Neural progenitor cell (in vitro differentiated cells): ENCODE measurements around the gene CFDP1.

Source experiments
- EZH2 ChIP-seq: fragments of 200-600 bp; sonication (generic); IDR thresholded peaks from 2 replicates; pipeline ENCODE4 v1.6.1; 2017; ENCODE audit warnings: antibody characterized with exemption, mild to moderate bottlenecking, moderate library complexity
- EZH2phosphoT487 ChIP-seq: fragments of 200-600 bp; sonication (generic); IDR thresholded peaks from 2 replicates; pipeline ENCODE4 v1.6.1; 2017; ENCODE audit warnings: antibody characterized with exemption
- TF ChIP-seq, protein P1 (sequence below): fragments of 200-600 bp; sonication (generic); IDR thresholded peaks from 2 replicates; pipeline ENCODE4 v1.5.1; 2017; ENCODE audit warnings: antibody characterized with exemption, mild to moderate bottlenecking

DNA sequence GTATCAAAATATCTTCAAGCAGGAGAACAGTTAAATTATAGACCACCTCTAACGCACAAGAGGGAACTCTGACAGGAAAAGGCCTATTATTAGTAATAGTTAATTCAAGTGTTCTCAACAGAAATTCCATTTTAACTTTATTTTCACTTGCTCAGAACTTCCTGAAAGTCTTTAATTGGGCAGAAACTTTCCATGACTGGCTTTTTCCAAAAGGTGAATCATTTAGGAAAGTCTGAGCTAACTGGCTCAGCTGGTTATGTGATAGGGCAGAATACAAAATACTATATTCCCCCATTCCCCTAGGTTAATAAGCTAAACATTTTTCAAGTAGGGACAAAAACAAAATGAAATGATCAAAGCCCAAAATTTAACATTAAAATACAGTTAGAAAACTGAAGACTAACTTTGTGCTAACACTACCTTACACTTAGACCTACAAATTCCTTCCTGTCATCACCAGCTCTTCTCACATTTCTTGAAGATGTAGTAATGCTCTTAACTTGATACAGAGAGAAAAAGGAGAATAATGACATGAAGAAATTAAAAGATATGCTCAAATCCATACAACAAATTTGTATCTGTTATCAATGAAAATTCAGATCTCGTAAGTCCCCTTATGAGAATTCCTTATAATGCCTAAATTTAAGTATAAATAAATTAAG is 31.0 kb downstream of the CFDP1 start:
- TF ChIP-seq, protein P1, sequence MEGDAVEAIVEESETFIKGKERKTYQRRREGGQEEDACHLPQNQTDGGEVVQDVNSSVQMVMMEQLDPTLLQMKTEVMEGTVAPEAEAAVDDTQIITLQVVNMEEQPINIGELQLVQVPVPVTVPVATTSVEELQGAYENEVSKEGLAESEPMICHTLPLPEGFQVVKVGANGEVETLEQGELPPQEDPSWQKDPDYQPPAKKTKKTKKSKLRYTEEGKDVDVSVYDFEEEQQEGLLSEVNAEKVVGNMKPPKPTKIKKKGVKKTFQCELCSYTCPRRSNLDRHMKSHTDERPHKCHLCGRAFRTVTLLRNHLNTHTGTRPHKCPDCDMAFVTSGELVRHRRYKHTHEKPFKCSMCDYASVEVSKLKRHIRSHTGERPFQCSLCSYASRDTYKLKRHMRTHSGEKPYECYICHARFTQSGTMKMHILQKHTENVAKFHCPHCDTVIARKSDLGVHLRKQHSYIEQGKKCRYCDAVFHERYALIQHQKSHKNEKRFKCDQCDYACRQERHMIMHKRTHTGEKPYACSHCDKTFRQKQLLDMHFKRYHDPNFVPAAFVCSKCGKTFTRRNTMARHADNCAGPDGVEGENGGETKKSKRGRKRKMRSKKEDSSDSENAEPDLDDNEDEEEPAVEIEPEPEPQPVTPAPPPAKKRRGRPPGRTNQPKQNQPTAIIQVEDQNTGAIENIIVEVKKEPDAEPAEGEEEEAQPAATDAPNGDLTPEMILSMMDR = no peak
- no peak for TF ChIP-seq EZH2phosphoT487
- TF ChIP-seq EZH2 = no peak
